H1 (cell line): ENCODE results near the gene LDLR. TPM values are rescaled to one million over a fixed set of nuclear protein-coding genes. Genes with fewer than 3 reads are reported as not detected.

Experiments used
- CTCF ChIA-PET: fragments of 300-600 bp; sonication (Branson Sonifier 250); formaldehyde crosslinking; loops from one replicate; lab custom pipeline; 2021; ENCODE audit not compliant: partially characterized antibody; lab: Charles Lee
- POLR2A ChIA-PET: fragments of 300-600 bp; sonication (Branson Sonifier 250); formaldehyde crosslinking; loops from one replicate; lab custom pipeline; 2021; ENCODE audit warnings: inconsistent platforms; ENCODE audit not compliant: partially characterized antibody; lab: Charles Lee
- DNase-seq, 2 experiments: peaks; one replicate each; pipeline versions ENCODE4 v3.0.0 to v3.0.0-alpha.2; 2010 to 2022; ENCODE audit warnings: low spot score in 2 of 2, low read depth in 1 of 2, mixed read lengths in 1 of 2
- FAIRE-seq: peaks from 2 replicates; lab custom pipeline; 2011; peaks lifted over from hg19 to GRCh38; lab: Jason Lieb, UNC
- H2AFZ ChIP-seq: 2 replicates; pipeline ENCODE4 v1.8.1; 2012; ENCODE audit warnings: low read length, inconsistent platforms
- H2AK5ac ChIP-seq: 2 replicates; pipeline ENCODE4 v1.6.1; 2013; ENCODE audit warnings: low read depth, low read length
- H2BK120ac ChIP-seq: replicated peaks from 2 replicates; pipeline ENCODE3; 2013; ENCODE audit warnings: low read depth, low read length, inconsistent platforms
- H2BK12ac ChIP-seq: 2 replicates; pipeline ENCODE4 v1.6.1; 2013; ENCODE audit warnings: low read depth, low read length
- H2BK15ac ChIP-seq: 2 replicates; pipeline ENCODE4 v1.6.1; 2013; ENCODE audit warnings: low read length
- H2BK20ac ChIP-seq: 2 replicates; pipeline ENCODE4 v1.6.1; 2013; ENCODE audit warnings: low read length
- H2BK5ac ChIP-seq: 2 replicates; pipeline ENCODE4 v1.6.1; 2013; ENCODE audit warnings: low read depth, low read length
- H3K14ac ChIP-seq: 2 replicates; pipeline ENCODE4 v1.6.1; 2013; ENCODE audit warnings: inconsistent platforms; ENCODE audit not compliant: insufficient read length
- H3K18ac ChIP-seq: 2 replicates; pipeline ENCODE4 v1.6.1; 2013; ENCODE audit warnings: low read length; ENCODE audit errors: extremely low read depth
- H3K23ac ChIP-seq: 2 replicates; pipeline ENCODE4 v1.6.1; 2013; ENCODE audit warnings: inconsistent platforms; ENCODE audit not compliant: insufficient read length
- H3K23me2 ChIP-seq: 2 replicates; pipeline ENCODE4 v1.6.1; 2013; ENCODE audit warnings: low read depth, low read length
- H3K27ac ChIP-seq: 2 replicates; pipeline ENCODE4 v1.6.1; 2011; ENCODE audit warnings: low read depth, low read length, inconsistent platforms
- H3K27me3 ChIP-seq, 4 experiments: replicated peaks in 1 of 4; 1 replicate in 1 of 4; 2 replicates in 3 of 4; pipeline versions ENCODE4 v1.6.1 to v1.8.1; 2011 to 2013; ENCODE audit warnings: low read length in 3 of 4, mild to moderate bottlenecking in 3 of 4, inconsistent platforms in 2 of 4, mixed read lengths in 2 of 4, moderate library complexity in 1 of 4; ENCODE audit not compliant: control insufficient read depth in 3 of 4, insufficient read depth in 3 of 4; ENCODE audit errors: extremely low read depth in 1 of 4
- H3K36me3 ChIP-seq, 4 experiments: 2 replicates each; pipeline versions ENCODE4 v1.6.1 to v1.8.1; 2011 to 2013; ENCODE audit warnings: mild to moderate bottlenecking in 4 of 4, low read length in 3 of 4, moderate library complexity in 2 of 4, control low read depth in 1 of 4, inconsistent platforms in 1 of 4; ENCODE audit not compliant: insufficient read depth in 4 of 4, control insufficient read depth in 2 of 4
- H3K4ac ChIP-seq: replicated peaks from 2 replicates; pipeline ENCODE3; 2013; ENCODE audit warnings: low read length, low read depth, mixed read lengths, inconsistent platforms; ENCODE audit not compliant: insufficient read length
- H3K4me1 ChIP-seq, 4 experiments: replicated peaks in 1 of 4; 1 replicate in 1 of 4; 2 replicates in 3 of 4; pipeline versions ENCODE4 v1.6.1 to v1.8.1; 2011 to 2013; ENCODE audit warnings: low read length in 3 of 4, inconsistent platforms in 2 of 4, mixed read lengths in 1 of 4; ENCODE audit not compliant: insufficient read depth in 4 of 4, control insufficient read depth in 3 of 4
- H3K4me2 ChIP-seq, 2 experiments: 2 replicates each; pipeline versions ENCODE4 v1.6.1 to v1.8.1; 2011 to 2013; ENCODE audit warnings: low read depth in 2 of 2, low read length in 2 of 2, control low read depth in 1 of 2, inconsistent platforms in 1 of 2, mild to moderate bottlenecking in 1 of 2; ENCODE audit not compliant: insufficient read depth in 1 of 2
- H3K4me3 ChIP-seq, 4 experiments: fragments of 200-600, 300-600 bp in 1 of 4; sonication (generic), shearing (Covaris generic), sonication (Bioruptor Twin) in 1 of 4; 2 replicates each; pipeline versions ENCODE4 v1.5.1 to v1.8.1; 2011 to 2016; ENCODE audit warnings: low read length in 4 of 4, low read depth in 3 of 4, control low read depth in 2 of 4, inconsistent platforms in 2 of 4, mild to moderate bottlenecking in 2 of 4, mixed read lengths in 1 of 4, moderate library complexity in 1 of 4; ENCODE audit not compliant: insufficient read depth in 2 of 4; ENCODE audit errors: extremely low read depth in 1 of 4
- H3K56ac ChIP-seq: replicated peaks from 2 replicates; pipeline ENCODE3; 2013; ENCODE audit warnings: low read depth, mild to moderate bottlenecking, mixed read lengths, low read length, inconsistent platforms; ENCODE audit not compliant: insufficient read length
- H3K79me1 ChIP-seq: 2 replicates; pipeline ENCODE4 v1.6.1; 2013; ENCODE audit warnings: low read depth, low read length, control low read depth
- H3K79me2 ChIP-seq, 2 experiments: 2 replicates each; pipeline versions ENCODE4 v1.6.1 to v1.8.1; 2012 to 2013; ENCODE audit warnings: low read length in 2 of 2, mild to moderate bottlenecking in 2 of 2, inconsistent platforms in 1 of 2; ENCODE audit not compliant: insufficient read depth in 2 of 2, control insufficient read depth in 1 of 2
- H3K9ac ChIP-seq, 4 experiments: replicated peaks in 1 of 4; 1 replicate in 1 of 4; 2 replicates in 3 of 4; pipeline versions ENCODE4 v1.6.1 to v1.8.1; 2011 to 2013; ENCODE audit warnings: low read depth in 3 of 4, low read length in 3 of 4, control low read depth in 2 of 4, mild to moderate bottlenecking in 2 of 4, moderate library complexity in 2 of 4, inconsistent platforms in 1 of 4; ENCODE audit errors: extremely low read depth in 1 of 4
- H3K9me3 ChIP-seq, 2 experiments: 2 replicates each; pipeline versions ENCODE4 v1.6.1 to v1.8.1; 2012 to 2013; ENCODE audit warnings: mild to moderate bottlenecking in 2 of 2, moderate library complexity in 2 of 2, control low read depth in 1 of 2, inconsistent platforms in 1 of 2, low read depth in 1 of 2, low read length in 1 of 2, mixed read lengths in 1 of 2; ENCODE audit not compliant: insufficient read depth in 2 of 2
- H4K20me1 ChIP-seq, 2 experiments: replicated peaks in 1 of 2; 2 replicates each; pipeline versions ENCODE3 to v1.8.1; 2011 to 2013; ENCODE audit warnings: inconsistent platforms in 2 of 2, low read length in 2 of 2, mild to moderate bottlenecking in 1 of 2; ENCODE audit not compliant: insufficient read depth in 2 of 2, control insufficient read depth in 1 of 2
- H4K5ac ChIP-seq: 2 replicates; pipeline ENCODE4 v1.6.1; 2013; ENCODE audit warnings: low read length, low read depth, mixed read lengths, inconsistent platforms; ENCODE audit not compliant: insufficient read length
- H4K8ac ChIP-seq: 2 replicates; pipeline ENCODE4 v1.8.0; 2013; ENCODE audit warnings: mild to moderate bottlenecking, moderate library complexity, low read length, inconsistent platforms; ENCODE audit not compliant: insufficient read depth; ENCODE audit errors: extremely low read depth
- H4K91ac ChIP-seq: replicated peaks from 2 replicates; pipeline ENCODE3; 2013; ENCODE audit warnings: low read length, mixed read lengths, inconsistent platforms; ENCODE audit not compliant: insufficient read length
- CBX8 ChIP-seq: fragments of 300-800, 300-1000 bp; sonication (generic); IDR thresholded peaks from 2 replicates; pipeline ENCODE4 v1.7.1; 2016; ENCODE audit warnings: low read depth, low read length, borderline replicate concordance
- CTCF ChIP-seq, 3 experiments: IDR thresholded peaks; 1 replicate in 2 of 3; 2 replicates in 1 of 3; pipeline versions ENCODE4 v1.5.1 to v1.6.1; 2011; ENCODE audit warnings: low read length in 3 of 3, mild to moderate bottlenecking in 3 of 3, inconsistent platforms in 2 of 3, low read depth in 1 of 3, moderate library complexity in 1 of 3; ENCODE audit not compliant: insufficient read depth in 1 of 3; ENCODE audit errors: control extremely low read depth in 1 of 3
- EZH2 ChIP-seq: fragments of 200-600 bp; sonication (generic); IDR thresholded peaks from 2 replicates; pipeline ENCODE4 v1.7.1; 2012; ENCODE audit warnings: low read depth, mild to moderate bottlenecking, moderate library complexity, low read length, inconsistent platforms; ENCODE audit not compliant: severe bottlenecking
- GABPA ChIP-seq: IDR thresholded peaks from 2 replicates; pipeline ENCODE4 v1.6.1; 2011; ENCODE audit warnings: mild to moderate bottlenecking, low read length, moderate library complexity, borderline replicate concordance; ENCODE audit not compliant: insufficient read depth
- SP1 ChIP-seq: IDR thresholded peaks from 2 replicates; pipeline ENCODE4 v1.6.1; 2011; ENCODE audit warnings: low read depth, low read length
- TEAD4 ChIP-seq: IDR thresholded peaks from 2 replicates; pipeline ENCODE4 v1.6.1; 2012; ENCODE audit warnings: low read depth, low read length, inconsistent platforms, mixed read lengths
- USF2 ChIP-seq: IDR thresholded peaks from 2 replicates; pipeline ENCODE4 v1.6.1; 2011; ENCODE audit warnings: low read length, improper control_type of control experiment
- WGBS, 2 experiments: shearing (Covaris generic) in 1 of 2; methylation state at CpG; one replicate each; pipeline versions ENCODE4 v1.1.6 to v1.1.7; 2013 to 2015; ENCODE audit warnings: low lambda C conversion rate in 2 of 2, mixed read lengths in 2 of 2, inconsistent platforms in 1 of 2, low coverage in 1 of 2, missing lambda C conversion rate in 1 of 2; ENCODE audit not compliant: insufficient replicate concordance in 2 of 2, insufficient coverage in 1 of 2, insufficient read length in 1 of 2; ENCODE audit errors: extremely low coverage in 1 of 2, missing lambda C conversion rate in 1 of 2; 5-methylcytosine and 5-hydroxymethylcytosine counted together
- polyA plus RNA-seq, 7 experiments: library from polyadenylated mRNA; depleted of rRNA in 3 of 7; stranded (reverse) in 5 of 7; unstranded in 2 of 7; fragments of >200 nt in 5 of 7; fragments of 200-250 nt in 2 of 7; gene quantifications; 1 replicate in 5 of 7; 2 replicates in 1 of 7; 4 replicates in 1 of 7; pipeline versions ENCODE4 v1.2.1 to v1.2.3, GENCODE V29; 2011 to 2013; ENCODE audit warnings: missing spikeins in 2 of 7, mixed read lengths in 2 of 7
- total RNA-seq: library from RNA; stranded (reverse); fragmentation: NEBNext Ultra II Directional; extraction: Animal tissue kit (Norgen Biotek cat#: 25700); gene quantifications from 2 replicates; pipeline ENCODE4 v1.2.1, GENCODE V29; 2021

LDLR gene
- total and polyA plus RNA-seq, 2 of the 8 experiments (the other 6 are each of a cell fraction or from before 2014, with no cell fraction given) = 70.1 to 118 TPM

GRCh38 chr19:11155373-11156120, 66.3 kb downstream of the LDLR start, which contains the start of gene SPC24:
TSS of gene SPC24 (minus strand) at chr19:11155782. CDS start at chr19:11155776, 6 bp downstream.
- peak; percentile 93 to 94 for DNase-seq
- Histone ChIP-seq H4K5ac (peak within 1 kb of the TSS; percentile 87), H3K14ac (no peak within 1 kb of the TSS), H3K9ac (peak within 1 kb of the TSS; percentile 54 to 93 (median 90)), H4K20me1 (no peaks in the 10 kb centered on the region), H2BK5ac (peak within 1 kb of the TSS; percentile 80; the same call in 1 of the 2 replicates), H3K79me1 (no peaks in the 10 kb centered on the region; the same call in none of the 2 replicates), H3K18ac (peak within 1 kb of the TSS; percentile 91), H2BK120ac (peak within 1 kb of the TSS; percentile 54), H2BK12ac (no peak within 1 kb of the TSS), H3K4me2 (peak within 1 kb of the TSS; percentile 69 to 70), H3K9me3 (no peaks in the 10 kb centered on the region), H3K23me2 (no peaks in the 10 kb centered on the region; the same call in 1 of the 2 replicates), H3K56ac (peak within 1 kb of the TSS; percentile 63), H3K36me3 (peaks cover 0 to 7% (median 2%) of the 10 kb centered on the region in 4 experiments; a peak in 4 of 8 replicates), H3K27ac (peak within 1 kb of the TSS; percentile 82; the same call in 1 of the 2 replicates), H2AK5ac (no peak within 1 kb of the TSS), H3K79me2 (peaks cover 7 to 21% of the 10 kb centered on the region in 2 experiments; a peak in 3 of 4 replicates), H3K4me1 (peaks cover 0 to 3% (median 0%) of the 10 kb centered on the region in 4 experiments; a peak in 1 of 7 replicates), H2BK20ac (no peak within 1 kb of the TSS), H4K91ac (peak within 1 kb of the TSS; percentile 55), H4K8ac (peak within 1 kb of the TSS; percentile 94; the same call in 1 of the 2 replicates), H3K27me3 (no peaks in the 10 kb centered on the region), H2BK15ac (peak within 1 kb of the TSS; percentile 9; the same call in 1 of the 2 replicates), H3K4ac (peak within 1 kb of the TSS; percentile 64), H2AFZ (peak within 1 kb of the TSS; percentile 54; the same call in 1 of the 2 replicates), H3K4me3 (peak within 1 kb of the TSS; percentile 76 to 93 (median 87)), H3K23ac (no peak within 1 kb of the TSS)
- POLR2A ChIA-PET = interaction anchor here (0.7 to 5.0 kb wide), 10 partner anchors 9 to 49 kb away, joined by 3 to 37 read pairs (median 4); no protein-coding TSS in a partner anchor
- peak; percentile 78 for FAIRE-seq
- CTCF ChIA-PET = interaction anchor here (0.6 to 2.2 kb wide), 10 partner anchors 8 to 214 kb away, joined by 3 to 9 read pairs (median 3); no protein-coding TSS in a partner anchor
- 3% methylated on average over 49 of the region's 50 CpGs; no CpG with 5 or more reads in 1 of the 2 experiments for WGBS, 2 experiments
- no peak for TF ChIP-seq CTCF (IDR thresholded peaks at IDR 0.05; ENCODE audit: control extremely low read depth in 1 of 3, insufficient read depth in 1 of 3, low read depth in 1 of 3, low read length in 3 of 3)
- TF ChIP-seq SP1 = peak; percentile 97
- no peak for TF ChIP-seq EZH2
- no peak for TF ChIP-seq USF2
- TF ChIP-seq CBX8 = no peak
- TF ChIP-seq TEAD4 = no peak
- no peak for TF ChIP-seq GABPA
